ENCODE results near the gene USH2A. TPM values are rescaled to one million over a fixed set of nuclear protein-coding genes. Genes with fewer than 3 reads are reported as not detected.

Gene USH2A
- total RNA-seq, 2 donors from 2014 or later = 0.62 to 3.1 TPM

DNA sequence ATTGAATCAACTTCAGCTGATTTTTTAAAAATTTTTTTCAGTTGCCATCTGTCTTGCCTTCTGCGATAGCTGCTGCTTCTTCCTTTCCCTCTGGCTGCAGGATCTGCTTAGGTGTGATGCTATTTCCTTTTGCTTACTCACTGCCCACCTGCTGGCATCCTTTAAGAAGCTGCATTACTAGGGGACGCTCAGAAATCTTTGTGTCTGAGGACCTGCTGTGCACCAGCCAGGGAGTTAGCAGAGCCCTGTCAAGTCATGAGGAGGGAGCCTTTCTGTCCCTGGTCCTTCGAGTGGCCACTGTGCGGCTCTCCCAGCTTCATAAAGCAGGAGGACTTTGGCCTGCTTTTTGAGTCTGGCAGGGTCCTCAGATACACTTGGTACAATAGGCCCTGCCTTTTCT lies 327.8 kb downstream of the USH2A start:
- H3K27ac ChIP-seq (ENCODE audit: low read depth, low read length) = no peak overlapping the region
- H3K4me1 ChIP-seq (ENCODE audit: control insufficient read depth, insufficient read depth, low read length) = no peaks in the 10 kb centered on the region
- H3K27ac Mint-ChIP-seq = peak overlapping the region; percentile 76
- no peak overlapping the region for H3K4me3 Mint-ChIP-seq
- no peaks in the 10 kb centered on the region for H3K9me3 Mint-ChIP-seq
- peak; percentile 90 for DNase-seq
- no peaks in the 10 kb centered on the region for H3K36me3 ChIP-seq (ENCODE audit: control insufficient read depth, insufficient read depth, low read length)
- TF ChIP-seq, protein P1, sequence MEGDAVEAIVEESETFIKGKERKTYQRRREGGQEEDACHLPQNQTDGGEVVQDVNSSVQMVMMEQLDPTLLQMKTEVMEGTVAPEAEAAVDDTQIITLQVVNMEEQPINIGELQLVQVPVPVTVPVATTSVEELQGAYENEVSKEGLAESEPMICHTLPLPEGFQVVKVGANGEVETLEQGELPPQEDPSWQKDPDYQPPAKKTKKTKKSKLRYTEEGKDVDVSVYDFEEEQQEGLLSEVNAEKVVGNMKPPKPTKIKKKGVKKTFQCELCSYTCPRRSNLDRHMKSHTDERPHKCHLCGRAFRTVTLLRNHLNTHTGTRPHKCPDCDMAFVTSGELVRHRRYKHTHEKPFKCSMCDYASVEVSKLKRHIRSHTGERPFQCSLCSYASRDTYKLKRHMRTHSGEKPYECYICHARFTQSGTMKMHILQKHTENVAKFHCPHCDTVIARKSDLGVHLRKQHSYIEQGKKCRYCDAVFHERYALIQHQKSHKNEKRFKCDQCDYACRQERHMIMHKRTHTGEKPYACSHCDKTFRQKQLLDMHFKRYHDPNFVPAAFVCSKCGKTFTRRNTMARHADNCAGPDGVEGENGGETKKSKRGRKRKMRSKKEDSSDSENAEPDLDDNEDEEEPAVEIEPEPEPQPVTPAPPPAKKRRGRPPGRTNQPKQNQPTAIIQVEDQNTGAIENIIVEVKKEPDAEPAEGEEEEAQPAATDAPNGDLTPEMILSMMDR (conservative IDR thresholded peaks at IDR 0.05) = peak; percentile 27
- H3K9me3 ChIP-seq (ENCODE audit: control insufficient read depth, low read length) = no peaks in the 10 kb centered on the region
- H3K36me3 Mint-ChIP-seq (ENCODE audit: low read depth) = no peaks in the 10 kb centered on the region
- peaks cover 25% of the 10 kb centered on the region for H3K4me1 Mint-ChIP-seq
- H3K9ac ChIP-seq (ENCODE audit: extremely low read depth, low read length, poor library complexity, severe bottlenecking) = no peak overlapping the region
- H3K27me3 Mint-ChIP-seq (ENCODE audit: insufficient read depth) = no peaks in the 10 kb centered on the region
- H3K4me3 ChIP-seq (ENCODE audit: low read length) = no peak overlapping the region
- H3K27me3 ChIP-seq (ENCODE audit: control insufficient read depth, insufficient read depth, low read length, poor library complexity, severe bottlenecking) = no peaks in the 10 kb centered on the region
- WGBS, 2 experiments (ENCODE audit: insufficient coverage in 1 of 2, insufficient read length in 1 of 2) = 46 to 70% methylated on average over 3 to 4 of the region's 4 CpGs

DNA sequence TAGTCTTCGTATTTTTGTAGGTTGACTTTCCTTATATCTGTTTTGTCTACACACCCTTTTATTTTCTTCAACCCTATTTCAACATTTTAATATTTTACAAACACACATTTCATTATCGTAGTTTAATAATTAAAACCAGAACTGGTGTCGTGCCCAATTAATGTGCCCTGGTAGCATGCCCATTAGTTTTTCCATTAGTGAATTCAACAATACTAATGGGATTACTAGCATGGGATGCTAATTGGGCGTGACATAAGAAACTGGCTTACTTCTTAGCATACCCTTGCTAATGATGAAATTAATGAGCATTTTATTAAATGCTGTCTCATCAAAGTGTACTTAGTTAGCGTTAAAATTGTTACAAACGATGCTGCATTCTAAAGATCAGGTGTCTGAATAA lies 332.7 kb downstream of the USH2A start:
- H3K36me3 Mint-ChIP-seq (ENCODE audit: low read depth) = no peaks in the 10 kb centered on the region
- H3K4me3 Mint-ChIP-seq = no peak overlapping the region
- no peak overlapping the region for H3K27ac Mint-ChIP-seq
- no peak for DNase-seq
- peaks cover 19% of the 10 kb centered on the region for H3K4me1 Mint-ChIP-seq
- no peaks in the 10 kb centered on the region for H3K36me3 ChIP-seq (ENCODE audit: control insufficient read depth, insufficient read depth, low read length)
- 97 to 100% methylated on average over 4 to 6 of the region's 6 CpGs for WGBS, 2 experiments (ENCODE audit: insufficient coverage in 1 of 2, insufficient read length in 1 of 2)
- no peaks in the 10 kb centered on the region for H3K27me3 ChIP-seq (ENCODE audit: control insufficient read depth, insufficient read depth, low read length, poor library complexity, severe bottlenecking)
- H3K4me1 ChIP-seq (ENCODE audit: control insufficient read depth, insufficient read depth, low read length) = no peaks in the 10 kb centered on the region
- H3K9ac ChIP-seq (ENCODE audit: extremely low read depth, low read length, poor library complexity, severe bottlenecking) = no peak overlapping the region
- TF ChIP-seq, protein P1 (conservative IDR thresholded peaks at IDR 0.05) = no peak
- no peaks in the 10 kb centered on the region for H3K9me3 Mint-ChIP-seq
- no peaks in the 10 kb centered on the region for H3K27me3 Mint-ChIP-seq (ENCODE audit: insufficient read depth)
- no peak overlapping the region for H3K27ac ChIP-seq (ENCODE audit: low read depth, low read length)
- H3K9me3 ChIP-seq (ENCODE audit: control insufficient read depth, low read length) = no peaks in the 10 kb centered on the region
- no peak overlapping the region for H3K4me3 ChIP-seq (ENCODE audit: low read length)

DNA sequence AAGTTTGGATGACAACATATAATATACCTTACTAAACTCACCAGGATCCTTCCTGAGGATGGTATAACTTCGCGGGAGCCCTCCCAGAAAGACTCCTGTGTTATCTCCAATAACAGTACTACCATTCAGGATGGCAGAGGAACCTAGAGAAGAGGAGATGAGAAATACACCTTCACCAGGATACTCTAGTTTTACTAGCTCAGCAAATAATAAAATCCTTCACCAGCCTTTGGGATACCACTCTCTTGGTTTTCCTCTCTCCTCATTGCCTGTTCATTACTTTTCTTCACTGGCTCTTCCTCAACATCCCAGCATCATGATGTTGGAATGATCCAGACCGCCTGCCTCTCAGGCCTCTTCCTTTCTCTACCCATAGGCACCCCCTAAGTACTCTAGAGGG lies 336.6 kb downstream of the USH2A start:
- H3K4me1 Mint-ChIP-seq = peaks cover 4% of the 10 kb centered on the region
- WGBS, 2 experiments (ENCODE audit: insufficient coverage in 1 of 2, insufficient read length in 1 of 2) = 98% methylated on average over 3 of the region's 3 CpGs; no CpG with 5 or more reads in 1 of the 2 experiments

More for the DNA sequence above, 336.6 kb downstream of the USH2A start:
- peaks cover 6% of the 10 kb centered on the region for H3K36me3 Mint-ChIP-seq (ENCODE audit: low read depth)
- Histone ChIP-seq H3K4me3 (ENCODE audit: low read length) (no peak overlapping the region), H3K9ac (ENCODE audit: extremely low read depth, low read length, poor library complexity, severe bottlenecking) (no peak overlapping the region), H3K27ac (ENCODE audit: low read depth, low read length) (no peak overlapping the region), H3K4me1 (ENCODE audit: control insufficient read depth, insufficient read depth, low read length) (no peaks in the 10 kb centered on the region), H3K9me3 (ENCODE audit: control insufficient read depth, low read length) (no peaks in the 10 kb centered on the region), H3K27me3 (ENCODE audit: control insufficient read depth, insufficient read depth, low read length, poor library complexity, severe bottlenecking) (no peaks in the 10 kb centered on the region), H3K36me3 (ENCODE audit: control insufficient read depth, insufficient read depth, low read length) (no peaks in the 10 kb centered on the region)
- H3K27ac Mint-ChIP-seq = no peak overlapping the region
- no peak for DNase-seq
- no peak overlapping the region for H3K4me3 Mint-ChIP-seq
- H3K9me3 Mint-ChIP-seq = peaks cover 3% of the 10 kb centered on the region
- TF ChIP-seq, protein P1 (conservative IDR thresholded peaks at IDR 0.05) = no peak
- H3K27me3 Mint-ChIP-seq (ENCODE audit: insufficient read depth) = no peaks in the 10 kb centered on the region

Data from endodermal cell (in vitro differentiated cells).